Upper lobe of left lung (tissue), 4 donors: ENCODE data around the gene NR3C1.

ENCODE experiments used
- POLR2A ChIP-seq, 4 donors: fragments of 450-650 bp; IDR thresholded peaks; one replicate each; pipeline ENCODE4 v1.5.1; 2016 to 2017; ENCODE audit warnings: antibody characterized with exemption in 4 of 4, mild to moderate bottlenecking in 2 of 4
- POLR2AphosphoS5 ChIP-seq, 2 donors: sonication (generic); formaldehyde crosslinking; IDR thresholded peaks; one replicate each; pipeline ENCODE4 v1.5.1; 2017; ENCODE audit warnings: antibody characterized with exemption in 2 of 2
- TF ChIP-seq, protein P1 (sequence below), 6 experiments: fragments of 450-650 bp in 4 of 6; fragments of 200-600 bp in 2 of 6; sonication (generic) in 2 of 6; IDR thresholded peaks; one replicate each; pipeline ENCODE4 v1.5.1; 2016 to 2019; ENCODE audit warnings: antibody characterized with exemption in 6 of 6

DNA sequence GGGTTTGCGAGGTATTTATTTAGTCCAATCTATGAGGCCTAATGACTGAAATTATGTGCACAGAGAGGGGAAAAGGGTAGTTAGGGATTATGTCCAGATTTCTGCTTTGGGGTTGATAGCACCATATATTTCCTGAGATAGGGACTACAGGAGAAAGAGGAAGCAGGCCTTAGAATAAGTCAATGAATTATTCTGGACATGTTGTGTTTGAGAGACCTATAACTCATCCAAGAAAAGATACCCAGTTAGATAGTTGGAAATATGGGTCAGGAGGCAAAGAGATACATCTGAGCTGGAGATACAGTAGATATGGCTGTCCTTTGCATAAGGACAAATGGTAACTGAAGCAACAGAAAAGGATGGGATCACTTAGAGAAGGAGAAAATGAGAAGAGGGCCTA lies 53.1 kb downstream of the NR3C1 start:
- TF ChIP-seq, protein P1, sequence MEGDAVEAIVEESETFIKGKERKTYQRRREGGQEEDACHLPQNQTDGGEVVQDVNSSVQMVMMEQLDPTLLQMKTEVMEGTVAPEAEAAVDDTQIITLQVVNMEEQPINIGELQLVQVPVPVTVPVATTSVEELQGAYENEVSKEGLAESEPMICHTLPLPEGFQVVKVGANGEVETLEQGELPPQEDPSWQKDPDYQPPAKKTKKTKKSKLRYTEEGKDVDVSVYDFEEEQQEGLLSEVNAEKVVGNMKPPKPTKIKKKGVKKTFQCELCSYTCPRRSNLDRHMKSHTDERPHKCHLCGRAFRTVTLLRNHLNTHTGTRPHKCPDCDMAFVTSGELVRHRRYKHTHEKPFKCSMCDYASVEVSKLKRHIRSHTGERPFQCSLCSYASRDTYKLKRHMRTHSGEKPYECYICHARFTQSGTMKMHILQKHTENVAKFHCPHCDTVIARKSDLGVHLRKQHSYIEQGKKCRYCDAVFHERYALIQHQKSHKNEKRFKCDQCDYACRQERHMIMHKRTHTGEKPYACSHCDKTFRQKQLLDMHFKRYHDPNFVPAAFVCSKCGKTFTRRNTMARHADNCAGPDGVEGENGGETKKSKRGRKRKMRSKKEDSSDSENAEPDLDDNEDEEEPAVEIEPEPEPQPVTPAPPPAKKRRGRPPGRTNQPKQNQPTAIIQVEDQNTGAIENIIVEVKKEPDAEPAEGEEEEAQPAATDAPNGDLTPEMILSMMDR (IDR thresholded peaks at IDR 0.05), result no peak
- TF ChIP-seq POLR2A (IDR thresholded peaks at IDR 0.05), result no peak
- no peak for TF ChIP-seq POLR2AphosphoS5 (IDR thresholded peaks at IDR 0.05)
